K562 (cell line): ENCODE data around the gene LBP. TPM values are rescaled to one million over a fixed set of nuclear protein-coding genes. Genes with fewer than 3 reads are reported as not detected.

Experiments used
- ATAC-seq: fragments of 200-7000 bp; cut with Tn5 transposase; 3 replicates; pipeline ENCODE4 v1.9.1; 2020; ENCODE audit warnings: moderate library complexity
- BruUV-seq: library from RNA; stranded (reverse); fragments of 400-500 nt; replicated peaks from 2 replicates; lab custom pipeline; 2021; lab: Mats Ljungman, UMichigan
- CTCF ChIA-PET: fragments of 300-600 bp; formaldehyde crosslinking; extraction: SDS; loops from one replicate; lab custom pipeline; 2021; ENCODE audit warnings: low intra/inter-chr PET ratio; lab: Yijun Ruan, JAX
- POLR2A ChIA-PET: fragments of 300-600, 350-650 bp; sonication (Branson Sonifier 250); formaldehyde crosslinking; extraction: SDS; loops from one replicate; lab custom pipeline; 2021; ENCODE audit warnings: antibody characterized with exemption, inconsistent platforms; lab: Yijun Ruan, JAX
- DNase-seq, 4 experiments: peaks; one replicate each; pipeline versions ENCODE4 v3.0.0 to v3.0.0-alpha.2; 2011 to 2018; ENCODE audit warnings: low spot score in 3 of 4, mixed read lengths in 3 of 4; ENCODE audit errors: extremely low read depth in 1 of 4
- FAIRE-seq: peaks from 2 replicates; lab custom pipeline; 2011; peaks lifted over from hg19 to GRCh38; lab: Jason Lieb, UNC
- H2AFZ ChIP-seq: 2 replicates; pipeline ENCODE4 v1.6.0; 2011; ENCODE audit warnings: low read depth, low read length, control low read depth, inconsistent platforms
- H3K27ac ChIP-seq: fragments of 200-600 bp; 3 replicates; pipeline ENCODE4 v1.8.0; 2011; ENCODE audit warnings: low read depth, mild to moderate bottlenecking, control low read depth, inconsistent platforms, low read length, moderate library complexity, mixed read lengths; ENCODE audit errors: extremely low read depth
- H3K27me3 ChIP-seq, 2 experiments: fragments of 300-600 bp in 1 of 2; 2 replicates in 1 of 2; 3 replicates in 1 of 2; pipeline versions ENCODE4 v1.6.0 to v1.8.0; 2011; ENCODE audit warnings: inconsistent platforms in 2 of 2, low read length in 2 of 2, mild to moderate bottlenecking in 1 of 2, mixed read lengths in 1 of 2, moderate library complexity in 1 of 2; ENCODE audit not compliant: control insufficient read depth in 2 of 2, insufficient read depth in 2 of 2
- H3K36me3 ChIP-seq: fragments of 300-600 bp; 3 replicates; pipeline ENCODE4 v1.8.0; 2011; ENCODE audit warnings: mild to moderate bottlenecking, low read length, inconsistent platforms; ENCODE audit not compliant: control insufficient read depth, insufficient read depth
- H3K4me1 ChIP-seq, 2 experiments: fragments of 200-600 bp in 1 of 2; replicated peaks in 1 of 2; 2 replicates in 1 of 2; 3 replicates in 1 of 2; pipeline versions ENCODE4 v1.5.1 to v1.8.0; 2011; ENCODE audit warnings: inconsistent platforms in 2 of 2, low read length in 2 of 2, mild to moderate bottlenecking in 1 of 2, mixed read lengths in 1 of 2, moderate library complexity in 1 of 2; ENCODE audit not compliant: control insufficient read depth in 2 of 2, insufficient read depth in 2 of 2
- H3K4me2 ChIP-seq: 2 replicates; pipeline ENCODE4 v1.6.1; 2011; ENCODE audit warnings: low read length, control low read depth, inconsistent platforms, mixed read lengths; ENCODE audit not compliant: insufficient read depth
- H3K4me3 ChIP-seq: fragments of 200-600 bp; sonication (generic), shearing (Covaris generic); 2 replicates; pipeline ENCODE4 v1.5.1; 2016; ENCODE audit warnings: control low read depth, inconsistent platforms
- H3K79me2 ChIP-seq: fragments of 200-600 bp; 3 replicates; pipeline ENCODE4 v1.8.0; 2011; ENCODE audit warnings: low read length, inconsistent platforms; ENCODE audit not compliant: control insufficient read depth, insufficient read depth
- H3K9ac ChIP-seq, 2 experiments: 2 replicates each; pipeline versions ENCODE4 v1.6.0 to v1.6.1; 2011; ENCODE audit warnings: low read depth in 2 of 2, low read length in 2 of 2, control low read depth in 1 of 2, inconsistent platforms in 1 of 2, mild to moderate bottlenecking in 1 of 2, mixed read lengths in 1 of 2; ENCODE audit not compliant: insufficient read depth in 1 of 2
- H3K9me1 ChIP-seq: one replicate; pipeline ENCODE4 v1.6.0; 2011; ENCODE audit warnings: inconsistent platforms, mild to moderate bottlenecking, low read length, moderate library complexity; ENCODE audit not compliant: control insufficient read depth, insufficient read depth
- H3K9me3 ChIP-seq: replicated peaks from 2 replicates; pipeline ENCODE4 v1.5.1; 2011; ENCODE audit warnings: low read depth, low read length, inconsistent platforms; ENCODE audit not compliant: control insufficient read depth, insufficient read depth
- H4K20me1 ChIP-seq: replicated peaks from 2 replicates; pipeline ENCODE4 v1.6.1; 2011; ENCODE audit warnings: low read length, inconsistent platforms, mixed read lengths; ENCODE audit not compliant: control insufficient read depth, insufficient read depth
- FOXM1 ChIP-seq, 2 experiments: fragments of 450-650 bp in 1 of 2; sonication (generic) in 1 of 2; formaldehyde crosslinking in 1 of 2; IDR thresholded peaks; 2 replicates each; pipeline versions ENCODE4 v1.6.1 to v1.9.0; 2017 to 2022; ENCODE audit warnings: low read depth in 2 of 2, mild to moderate bottlenecking in 2 of 2, missing genetic modification reagents in 1 of 2, moderate library complexity in 1 of 2
- KLF16 ChIP-seq: IDR thresholded peaks from 2 replicates; pipeline ENCODE4 v1.6.1; 2016; ENCODE audit warnings: antibody characterized with exemption
- RCOR1 ChIP-seq, 2 experiments: IDR thresholded peaks; 2 replicates each; pipeline ENCODE4 v1.6.1; 2012; ENCODE audit warnings: low read depth in 2 of 2, low read length in 2 of 2, borderline replicate concordance in 1 of 2, improper control_type of control experiment in 1 of 2
- SREBF2 ChIP-seq: sonication (generic); formaldehyde crosslinking; IDR thresholded peaks from 2 replicates; pipeline ENCODE4 v1.4.0; 2020; ENCODE audit warnings: mild to moderate bottlenecking, missing genetic modification reagents
- SRSF1 ChIP-seq: fragments of 200-400 bp; formaldehyde crosslinking; IDR thresholded peaks from 2 replicates; pipeline ENCODE4 v1.6.1; 2017; ENCODE audit warnings: mild to moderate bottlenecking, low read depth, low read length, moderate library complexity
- ZBED1 ChIP-seq: IDR thresholded peaks from 2 replicates; pipeline ENCODE4 v1.6.1; 2014
- ZNF197 ChIP-seq: fragments of 200-800 bp; sonication (Bioruptor generic); IDR thresholded peaks from 2 replicates; pipeline ENCODE4 v1.6.1; 2016; ENCODE audit warnings: low read depth, missing genetic modification characterization, missing compliant biosample characterization
- ZNF507 ChIP-seq: conservative IDR thresholded peaks from 2 replicates; pipeline ENCODE4 v1.6.1; 2017; ENCODE audit warnings: missing genetic modification characterization, missing compliant biosample characterization
- ZNF668 ChIP-seq: fragments of 250-450 bp; sonication (Bioruptor Pico); IDR thresholded peaks from 2 replicates; pipeline ENCODE4 v1.8.0; 2022; ENCODE audit warnings: mild to moderate bottlenecking, inconsistent platforms
- WGBS: fragments of 100-300 bp; shearing (Covaris generic); methylation state at CpG from one replicate; pipeline ENCODE4 v1.1.6; 2016; ENCODE audit warnings: low coverage, mixed read lengths; ENCODE audit not compliant: insufficient coverage; ENCODE audit errors: missing lambda C conversion rate; 5-methylcytosine and 5-hydroxymethylcytosine counted together
- in situ Hi-C: fragments of 300-500 bp; cut with MboI; formaldehyde crosslinking; loops from 4 replicates; pipeline ENCODE4 v1.15.0; 2018; ENCODE audit warnings: inconsistent platforms, mixed read lengths
- intact Hi-C: fragments of 100-400 bp; cut with micrococcal nuclease; formaldehyde crosslinking; loops from 2 replicates; pipeline ENCODE4 v1.14.2; 2022
- polyA plus RNA-seq, 8 experiments: library from polyadenylated mRNA; depleted of rRNA in 4 of 8; stranded (reverse) in 5 of 8; unstranded in 3 of 8; fragments of >200 nt; fragmentation: Nextera tagmentation in 2 of 8; fragmentation: Illumina TruSeq in 1 of 8; extraction: Ambion mirVana in 2 of 8; extraction: Trizol in 1 of 8; gene quantifications; 2 replicates each; pipeline versions ENCODE4 v1.2.1 to v1.2.3, GENCODE V29; 2011 to 2014; ENCODE audit warnings: inconsistent platforms in 1 of 8, missing spikeins in 1 of 8
- total RNA-seq, 7 experiments: library from RNA; depleted of rRNA in 6 of 7; stranded (reverse); fragments of >200 nt in 6 of 7; fragmentation: Illumina TruSeq in 2 of 7; extraction: Trizol in 2 of 7; gene quantifications; 2 replicates each; pipeline versions ENCODE4 v1.2.1 to v1.2.3, GENCODE V29; 2011 to 2021; ENCODE audit warnings: low replicate concordance in 1 of 7

Gene LBP
- total and polyA plus RNA-seq, 9 of the 15 experiments (the other 6 are each of a cell fraction or from before 2014, with no cell fraction given), result 0.06 to 0.31 (median 0.09) TPM; not detected in 3

- FAIRE-seq (no peak), ATAC-seq (no peak), DNase-seq (no peak)
- H2AFZ ChIP-seq, result peak overlapping the region; percentile 90
- TF ChIP-seq ZBED1 (no peak), SRSF1 (no peak), ZNF668 (CRISPR knock-in tag) (no peak), ZNF197 (CRISPR knock-in tag) (no peak), KLF16 (no peak), SREBF2 (no peak), RCOR1 (IDR thresholded peaks at IDR 0.05; ENCODE audit: borderline replicate concordance in 1 of 2, low read depth in 2 of 2, low read length in 2 of 2) (no peak), FOXM1 (IDR thresholded peaks at IDR 0.05; ENCODE audit: low read depth) (no peak), FOXM1 (CRISPR knock-in tag; IDR thresholded peaks at IDR 0.05; ENCODE audit: low read depth) (no peak), ZNF507 (no peak)
- peaks cover 20 to 25% of the 10 kb centered on the region in 2 experiments for H3K4me1 ChIP-seq
- CTCF ChIA-PET, result interaction anchor here (1.1 kb wide), 1 partner anchor 66 kb away, joined by 3 read pairs; no protein-coding TSS in a partner anchor
- peaks cover 9% of the 10 kb centered on the region for H3K9me3 ChIP-seq
- H4K20me1 ChIP-seq, result no peaks in the 10 kb centered on the region
- H3K27ac ChIP-seq, result peak overlapping the region; percentile 9; the same call in 2 of the 3 replicates
- 25% methylated on average over 7 of the region's 7 CpGs for WGBS
- in situ Hi-C loops (loop anchor here (5.0 kb wide), 1 partner anchor 70 kb away; no protein-coding TSS in a partner anchor), intact Hi-C loops (no loop called here)
- no TSS peak for BruUV-seq
- no peaks in the 10 kb centered on the region; a peak in 1 of 5 replicates for H3K27me3 ChIP-seq
- POLR2A ChIA-PET, result interaction anchor here (0.7 to 0.9 kb wide), 2 partner anchors 13 to 16 kb away, joined by 3 to 4 read pairs; no protein-coding TSS in a partner anchor
- no peaks in the 10 kb centered on the region for H3K36me3 ChIP-seq
- no peak overlapping the region for H3K4me3 ChIP-seq
- peak overlapping the region; percentile 64; the same call in 1 of the 2 replicates for H3K4me2 ChIP-seq
- no peaks in the 10 kb centered on the region for H3K79me2 ChIP-seq
- H3K9me1 ChIP-seq, result no peaks in the 10 kb centered on the region
- no peak overlapping the region for H3K9ac ChIP-seq
These were observed 4.1 kb upstream of the LBP start for GRCh38 chr20:38342216-38342615.
